Parathyroid adenoma (tissue), 2 donors: ENCODE results near the gene PRKCA.

Experiments used
- H2AFZ ChIP-seq: fragments of 300-600 bp; sonication (generic); one replicate; pipeline ENCODE4 v1.7.0; 2017; ENCODE audit warnings: antibody characterized with exemption, mild to moderate bottlenecking
- H3K27ac ChIP-seq: fragments of 300-600 bp; sonication (generic); one replicate; pipeline ENCODE4 v1.7.0; 2017
- H3K27me3 ChIP-seq: fragments of 300-600 bp; sonication (generic); one replicate; pipeline ENCODE4 v1.7.0; 2017; ENCODE audit warnings: low read length; ENCODE audit not compliant: control insufficient read depth, insufficient read depth
- H3K36me3 ChIP-seq: fragments of 300-600 bp; sonication (generic); one replicate; pipeline ENCODE4 v1.7.0; 2017; ENCODE audit warnings: low read length; ENCODE audit not compliant: control insufficient read depth, insufficient read depth
- H3K4me1 ChIP-seq: fragments of 300-600 bp; sonication (generic); one replicate; pipeline ENCODE4 v1.7.0; 2017; ENCODE audit warnings: control low read depth
- H3K4me2 ChIP-seq: fragments of 300-600 bp; sonication (generic); one replicate; pipeline ENCODE4 v1.7.0; 2017; ENCODE audit warnings: low read length
- H3K4me3 ChIP-seq: fragments of 300-600 bp; sonication (generic); one replicate; pipeline ENCODE4 v1.7.0; 2017; ENCODE audit warnings: low read depth, low read length
- H3K79me2 ChIP-seq: fragments of 300-600 bp; sonication (generic); one replicate; pipeline ENCODE4 v1.7.0; 2017; ENCODE audit warnings: control low read depth
- H3K9ac ChIP-seq: fragments of 300-600 bp; sonication (generic); one replicate; pipeline ENCODE4 v1.7.0; 2017; ENCODE audit warnings: mild to moderate bottlenecking
- H3K9me3 ChIP-seq: fragments of 300-600 bp; sonication (generic); one replicate; pipeline ENCODE4 v1.7.0; 2017; ENCODE audit warnings: low read length; ENCODE audit not compliant: control insufficient read depth
- CTCF ChIP-seq: fragments of 300-600 bp; sonication (generic); IDR thresholded peaks from one replicate; pipeline ENCODE4 v1.7.0; 2017; ENCODE audit warnings: antibody characterized with exemption, mild to moderate bottlenecking
- donor health status: primary hyperparathyroidism.

PRKCA gene

GRCh38 chr17:66605541-66605940 is 303.1 kb downstream of the PRKCA start:
- no peak overlapping the region for H3K4me3 ChIP-seq
- H3K27ac ChIP-seq, result no peak overlapping the region
- H3K79me2 ChIP-seq, result no peaks in the 10 kb centered on the region
- TF ChIP-seq CTCF, result no peak
- no peak overlapping the region for H3K4me2 ChIP-seq
- no peaks in the 10 kb centered on the region for H3K4me1 ChIP-seq
- no peaks in the 10 kb centered on the region for H3K36me3 ChIP-seq
- no peaks in the 10 kb centered on the region for H3K9me3 ChIP-seq
- H2AFZ ChIP-seq, result no peak overlapping the region
- no peaks in the 10 kb centered on the region for H3K27me3 ChIP-seq
- H3K9ac ChIP-seq, result no peak overlapping the region

- no peak overlapping the region for H3K4me3 ChIP-seq
- H3K9me3 ChIP-seq, result no peaks in the 10 kb centered on the region
- H3K4me2 ChIP-seq, result no peak overlapping the region
- no peak overlapping the region for H3K9ac ChIP-seq
- no peaks in the 10 kb centered on the region for H3K36me3 ChIP-seq
- no peak overlapping the region for H2AFZ ChIP-seq
- H3K27ac ChIP-seq, result no peak overlapping the region
- H3K79me2 ChIP-seq, result no peaks in the 10 kb centered on the region
- no peak for TF ChIP-seq CTCF
- H3K27me3 ChIP-seq, result no peaks in the 10 kb centered on the region
- H3K4me1 ChIP-seq, result no peaks in the 10 kb centered on the region
These were observed 308.1 kb downstream of the PRKCA start for GRCh38 chr17:66610361-66611133.

- no peak overlapping the region for H3K9ac ChIP-seq
- H3K9me3 ChIP-seq, result no peaks in the 10 kb centered on the region
- no peak overlapping the region for H2AFZ ChIP-seq
- no peak for TF ChIP-seq CTCF
- H3K79me2 ChIP-seq, result no peaks in the 10 kb centered on the region
- no peak overlapping the region for H3K27ac ChIP-seq
- H3K4me1 ChIP-seq, result no peaks in the 10 kb centered on the region
- no peaks in the 10 kb centered on the region for H3K27me3 ChIP-seq
- no peak overlapping the region for H3K4me3 ChIP-seq
- no peaks in the 10 kb centered on the region for H3K36me3 ChIP-seq
- H3K4me2 ChIP-seq, result no peak overlapping the region
These were observed 309.0 kb downstream of the PRKCA start for GRCh38 chr17:66611397-66611796.

- TF ChIP-seq CTCF, result no peak
- no peak overlapping the region for H2AFZ ChIP-seq
- no peaks in the 10 kb centered on the region for H3K9me3 ChIP-seq
- H3K27ac ChIP-seq, result no peak overlapping the region
- H3K27me3 ChIP-seq, result no peaks in the 10 kb centered on the region
- H3K4me2 ChIP-seq, result no peak overlapping the region
- H3K36me3 ChIP-seq, result no peaks in the 10 kb centered on the region
- no peak overlapping the region for H3K4me3 ChIP-seq
- no peak overlapping the region for H3K9ac ChIP-seq
- H3K79me2 ChIP-seq, result no peaks in the 10 kb centered on the region
- H3K4me1 ChIP-seq, result no peaks in the 10 kb centered on the region
These were observed 310.6 kb downstream of the PRKCA start for GRCh38 chr17:66612993-66613392.

GRCh38 chr17:66614469-66614868 is 312.1 kb downstream of the PRKCA start:
- Histone ChIP-seq H3K79me2 (no peaks in the 10 kb centered on the region), H2AFZ (no peak overlapping the region), H3K27me3 (no peaks in the 10 kb centered on the region), H3K4me3 (no peak overlapping the region), H3K27ac (no peak overlapping the region), H3K36me3 (no peaks in the 10 kb centered on the region), H3K4me1 (no peaks in the 10 kb centered on the region), H3K4me2 (no peak overlapping the region), H3K9ac (no peak overlapping the region), H3K9me3 (no peaks in the 10 kb centered on the region)
- no peak for TF ChIP-seq CTCF
